ENCODE data around the gene CEBPG.

Gene CEBPG

GRCh38 chr19:33339016-33339984 lies 34.2 kb upstream of the CEBPG start:
- Histone ChIP-seq H3K27me3 (replicated peaks; ENCODE audit: control insufficient read depth, insufficient read depth, low read length, poor library complexity, severe bottlenecking) (no peaks in the 10 kb centered on the region), H3K36me3 (ENCODE audit: control insufficient read depth, insufficient read depth, low read length) (no peaks in the 10 kb centered on the region), H3K9me3 (ENCODE audit: control insufficient read depth, low read length) (no peaks in the 10 kb centered on the region), H3K4me3 (ENCODE audit: insufficient read depth, low read depth, low read length, poor library complexity, severe bottlenecking) (no peak overlapping the region), H3K4me1 (ENCODE audit: control insufficient read depth, insufficient read depth, low read length, poor library complexity, severe bottlenecking) (no peaks in the 10 kb centered on the region), H3K27ac (ENCODE audit: insufficient read depth, low read length, poor library complexity, severe bottlenecking) (no peak overlapping the region)
- DNase-seq: no peak

GRCh38 chr19:33340991-33341390 lies 32.5 kb upstream of the CEBPG start:
- Histone ChIP-seq H3K27ac (ENCODE audit: insufficient read depth, low read length, poor library complexity, severe bottlenecking) (no peak overlapping the region), H3K9me3 (ENCODE audit: control insufficient read depth, low read length) (no peaks in the 10 kb centered on the region), H3K4me1 (ENCODE audit: control insufficient read depth, insufficient read depth, low read length, poor library complexity, severe bottlenecking) (no peaks in the 10 kb centered on the region), H3K36me3 (ENCODE audit: control insufficient read depth, insufficient read depth, low read length) (no peaks in the 10 kb centered on the region), H3K4me3 (ENCODE audit: insufficient read depth, low read depth, low read length, poor library complexity, severe bottlenecking) (no peak overlapping the region), H3K27me3 (replicated peaks; ENCODE audit: control insufficient read depth, insufficient read depth, low read length, poor library complexity, severe bottlenecking) (no peaks in the 10 kb centered on the region)
- no peak for DNase-seq

- H3K9me3 ChIP-seq (ENCODE audit: control insufficient read depth, low read length): no peaks in the 10 kb centered on the region
- no peak for DNase-seq
- H3K4me1 ChIP-seq (ENCODE audit: control insufficient read depth, insufficient read depth, low read length, poor library complexity, severe bottlenecking): no peaks in the 10 kb centered on the region
- no peak overlapping the region for H3K4me3 ChIP-seq (ENCODE audit: insufficient read depth, low read depth, low read length, poor library complexity, severe bottlenecking)
- H3K36me3 ChIP-seq (ENCODE audit: control insufficient read depth, insufficient read depth, low read length): no peaks in the 10 kb centered on the region
- H3K27ac ChIP-seq (ENCODE audit: insufficient read depth, low read length, poor library complexity, severe bottlenecking): no peak overlapping the region
- no peaks in the 10 kb centered on the region for H3K27me3 ChIP-seq (replicated peaks; ENCODE audit: control insufficient read depth, insufficient read depth, low read length, poor library complexity, severe bottlenecking)
Measured at GRCh38 chr19:33343301-33343700, 30.2 kb upstream of the CEBPG start.

GRCh38 chr19:33343859-33344572 lies 29.5 kb upstream of the CEBPG start:
- DNase-seq: no peak
- Histone ChIP-seq H3K27ac (ENCODE audit: insufficient read depth, low read length, poor library complexity, severe bottlenecking) (no peak overlapping the region), H3K4me3 (ENCODE audit: insufficient read depth, low read depth, low read length, poor library complexity, severe bottlenecking) (no peak overlapping the region), H3K9me3 (ENCODE audit: control insufficient read depth, low read length) (no peaks in the 10 kb centered on the region), H3K36me3 (ENCODE audit: control insufficient read depth, insufficient read depth, low read length) (no peaks in the 10 kb centered on the region), H3K27me3 (replicated peaks; ENCODE audit: control insufficient read depth, insufficient read depth, low read length, poor library complexity, severe bottlenecking) (no peaks in the 10 kb centered on the region), H3K4me1 (ENCODE audit: control insufficient read depth, insufficient read depth, low read length, poor library complexity, severe bottlenecking) (no peaks in the 10 kb centered on the region)

GRCh38 chr19:33344573-33344925 lies 29.0 kb upstream of the CEBPG start:
- Histone ChIP-seq H3K36me3 (ENCODE audit: control insufficient read depth, insufficient read depth, low read length) (no peaks in the 10 kb centered on the region), H3K27me3 (replicated peaks; ENCODE audit: control insufficient read depth, insufficient read depth, low read length, poor library complexity, severe bottlenecking) (no peaks in the 10 kb centered on the region)
- no peak for DNase-seq

GRCh38 chr19:33345163-33345562 lies 28.3 kb upstream of the CEBPG start:
- DNase-seq: no peak
- no peaks in the 10 kb centered on the region for H3K27me3 ChIP-seq (replicated peaks; ENCODE audit: control insufficient read depth, insufficient read depth, low read length, poor library complexity, severe bottlenecking)

More at GRCh38 chr19:33344573-33344925, 29.0 kb upstream of the CEBPG start:
- no peaks in the 10 kb centered on the region for H3K4me1 ChIP-seq (ENCODE audit: control insufficient read depth, insufficient read depth, low read length, poor library complexity, severe bottlenecking)
- H3K4me3 ChIP-seq (ENCODE audit: insufficient read depth, low read depth, low read length, poor library complexity, severe bottlenecking): no peak overlapping the region
- no peak overlapping the region for H3K27ac ChIP-seq (ENCODE audit: insufficient read depth, low read length, poor library complexity, severe bottlenecking)
- H3K9me3 ChIP-seq (ENCODE audit: control insufficient read depth, low read length): no peaks in the 10 kb centered on the region

GRCh38 chr19:33346665-33347064 lies 26.8 kb upstream of the CEBPG start:
- H3K4me1 ChIP-seq (ENCODE audit: control insufficient read depth, insufficient read depth, low read length, poor library complexity, severe bottlenecking): no peaks in the 10 kb centered on the region
- no peak overlapping the region for H3K4me3 ChIP-seq (ENCODE audit: insufficient read depth, low read depth, low read length, poor library complexity, severe bottlenecking)
- DNase-seq: no peak
- H3K27me3 ChIP-seq (replicated peaks; ENCODE audit: control insufficient read depth, insufficient read depth, low read length, poor library complexity, severe bottlenecking): no peaks in the 10 kb centered on the region
- H3K36me3 ChIP-seq (ENCODE audit: control insufficient read depth, insufficient read depth, low read length): no peaks in the 10 kb centered on the region
- H3K9me3 ChIP-seq (ENCODE audit: control insufficient read depth, low read length): no peaks in the 10 kb centered on the region
- H3K27ac ChIP-seq (ENCODE audit: insufficient read depth, low read length, poor library complexity, severe bottlenecking): no peak overlapping the region

More at GRCh38 chr19:33345163-33345562, 28.3 kb upstream of the CEBPG start:
- Histone ChIP-seq H3K36me3 (ENCODE audit: control insufficient read depth, insufficient read depth, low read length) (no peaks in the 10 kb centered on the region), H3K4me1 (ENCODE audit: control insufficient read depth, insufficient read depth, low read length, poor library complexity, severe bottlenecking) (no peaks in the 10 kb centered on the region), H3K4me3 (ENCODE audit: insufficient read depth, low read depth, low read length, poor library complexity, severe bottlenecking) (no peak overlapping the region), H3K9me3 (ENCODE audit: control insufficient read depth, low read length) (no peaks in the 10 kb centered on the region), H3K27ac (ENCODE audit: insufficient read depth, low read length, poor library complexity, severe bottlenecking) (no peak overlapping the region)

- H3K27me3 ChIP-seq (replicated peaks; ENCODE audit: control insufficient read depth, insufficient read depth, low read length, poor library complexity, severe bottlenecking): no peaks in the 10 kb centered on the region
- no peak for DNase-seq
- no peaks in the 10 kb centered on the region for H3K9me3 ChIP-seq (ENCODE audit: control insufficient read depth, low read length)
- no peaks in the 10 kb centered on the region for H3K4me1 ChIP-seq (ENCODE audit: control insufficient read depth, insufficient read depth, low read length, poor library complexity, severe bottlenecking)
- no peaks in the 10 kb centered on the region for H3K36me3 ChIP-seq (ENCODE audit: control insufficient read depth, insufficient read depth, low read length)
- H3K4me3 ChIP-seq (ENCODE audit: insufficient read depth, low read depth, low read length, poor library complexity, severe bottlenecking): no peak overlapping the region
- H3K27ac ChIP-seq (ENCODE audit: insufficient read depth, low read length, poor library complexity, severe bottlenecking): no peak overlapping the region
Measured at GRCh38 chr19:33347300-33347699, 26.2 kb upstream of the CEBPG start.

- no peak for DNase-seq
- H3K27me3 ChIP-seq (replicated peaks; ENCODE audit: control insufficient read depth, insufficient read depth, low read length, poor library complexity, severe bottlenecking): no peaks in the 10 kb centered on the region
- H3K9me3 ChIP-seq (ENCODE audit: control insufficient read depth, low read length): no peaks in the 10 kb centered on the region
- no peaks in the 10 kb centered on the region for H3K4me1 ChIP-seq (ENCODE audit: control insufficient read depth, insufficient read depth, low read length, poor library complexity, severe bottlenecking)
- H3K4me3 ChIP-seq (ENCODE audit: insufficient read depth, low read depth, low read length, poor library complexity, severe bottlenecking): no peak overlapping the region
- no peaks in the 10 kb centered on the region for H3K36me3 ChIP-seq (ENCODE audit: control insufficient read depth, insufficient read depth, low read length)
- no peak overlapping the region for H3K27ac ChIP-seq (ENCODE audit: insufficient read depth, low read length, poor library complexity, severe bottlenecking)
Measured at GRCh38 chr19:33348301-33349010, 25.1 kb upstream of the CEBPG start.
